ENCODE measurements around the gene KCTD1.

DNA sequence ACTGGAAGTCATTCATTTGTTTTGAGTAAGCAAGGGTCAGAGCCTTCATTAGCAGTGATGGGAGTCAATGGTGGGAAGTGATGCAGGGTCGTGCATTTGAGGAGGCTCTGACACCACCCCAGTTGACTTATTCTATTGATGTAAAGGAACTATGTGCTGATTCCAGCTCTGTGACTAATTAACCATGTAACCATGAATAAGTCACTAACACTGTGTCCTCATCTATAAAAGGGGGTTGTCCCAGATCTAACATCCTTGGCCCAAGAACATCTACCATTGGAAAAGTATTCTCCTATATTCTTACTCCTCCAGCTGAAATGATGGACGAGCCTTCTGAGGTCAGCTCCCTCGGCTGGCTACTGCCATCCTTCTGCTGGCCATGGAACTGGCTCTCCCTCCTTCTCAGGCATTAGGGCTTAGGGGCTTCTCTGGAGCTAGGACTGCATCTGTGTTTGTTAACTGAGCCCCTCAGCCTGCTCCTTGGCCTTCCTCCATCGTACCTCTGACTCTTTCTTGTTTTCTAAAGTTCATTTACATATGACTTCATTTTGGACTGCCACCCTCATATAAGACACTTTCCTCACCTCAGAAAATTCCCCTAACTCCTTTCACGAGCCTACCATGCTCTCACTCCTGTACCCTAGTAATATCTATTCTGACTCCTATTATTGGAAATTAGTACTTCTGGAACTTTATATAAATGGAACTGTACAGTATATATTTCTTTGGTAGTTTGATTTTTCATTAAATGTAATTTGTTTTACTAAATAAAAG is 115.5 kb downstream of the KCTD1 start:
- TF ChIP-seq POLR2A (IDR thresholded peaks at IDR 0.05; ENCODE audit: low read length) (no peak), GATA1 (IDR thresholded peaks at IDR 0.05; ENCODE audit: low read depth, low read length) (no peak)

All from erythroblast (primary cell).